K562 (cell line): Measurements from ENCODE around the gene DGUOK. TPM values are rescaled to one million over a fixed set of nuclear protein-coding genes. Genes with fewer than 3 reads are reported as not detected.

Experiments
- CBX5 ChIP-seq: IDR thresholded peaks from 2 replicates; pipeline ENCODE4 v1.6.1; 2014; ENCODE audit warnings: low read depth, borderline replicate concordance
- CCAR2 ChIP-seq: fragments of 200-400 bp; formaldehyde crosslinking; IDR thresholded peaks from 2 replicates; pipeline ENCODE4 v1.6.1; 2017; ENCODE audit warnings: mild to moderate bottlenecking, low read depth, low read length
- ELF2 ChIP-seq: fragments of 250-450 bp; sonication (Bioruptor Pico); IDR thresholded peaks from 2 replicates; pipeline ENCODE4 v1.5.0; 2021; ENCODE audit warnings: mild to moderate bottlenecking
- HIVEP1 ChIP-seq: fragments of 250-450 bp; sonication (Bioruptor Pico); IDR thresholded peaks from 2 replicates; pipeline ENCODE4 v1.4.0; 2020; ENCODE audit warnings: mild to moderate bottlenecking
- KAT7 ChIP-seq: sonication (generic); formaldehyde crosslinking; IDR thresholded peaks from 2 replicates; pipeline ENCODE4 v1.8.0; 2022; ENCODE audit warnings: missing genetic modification reagents, mild to moderate bottlenecking, borderline replicate concordance
- MTF1 ChIP-seq: fragments of 250-450 bp; sonication (Bioruptor Pico); IDR thresholded peaks from 2 replicates; pipeline ENCODE4 v1.9.0; 2021; ENCODE audit warnings: moderate library complexity, mild to moderate bottlenecking, inconsistent platforms, borderline replicate concordance
- PCBP1 ChIP-seq: fragments of 200-400 bp; formaldehyde crosslinking; IDR thresholded peaks from 2 replicates; pipeline ENCODE4 v1.6.1; 2018; ENCODE audit warnings: mild to moderate bottlenecking, low read depth, low read length; ENCODE audit not compliant: poor library complexity, severe bottlenecking
- PHB ChIP-seq: fragments of 250-450 bp; sonication (Bioruptor Pico); IDR thresholded peaks from 2 replicates; pipeline ENCODE4 v1.5.0; 2021
- POLR2G ChIP-seq: fragments of 200-400 bp; formaldehyde crosslinking; IDR thresholded peaks from 2 replicates; pipeline ENCODE4 v1.6.1; 2017; ENCODE audit warnings: low read depth, mild to moderate bottlenecking, antibody characterized with exemption, low read length, moderate library complexity
- PPARD ChIP-seq: fragments of 250-450 bp; sonication (Bioruptor Pico); IDR thresholded peaks from 2 replicates; pipeline ENCODE4 v1.8.0; 2022; ENCODE audit warnings: inconsistent platforms, mild to moderate bottlenecking, moderate library complexity
- RBM25 ChIP-seq: fragments of 200-400 bp; formaldehyde crosslinking; IDR thresholded peaks from 2 replicates; pipeline ENCODE4 v1.6.1; 2018; ENCODE audit warnings: low read length, low read depth, moderate library complexity; ENCODE audit not compliant: severe bottlenecking
- polyA plus RNA-seq, 8 experiments: library from polyadenylated mRNA; depleted of rRNA in 4 of 8; stranded (reverse) in 5 of 8; unstranded in 3 of 8; fragments of >200 nt; fragmentation: Nextera tagmentation in 2 of 8; fragmentation: Illumina TruSeq in 1 of 8; extraction: Ambion mirVana in 2 of 8; extraction: Trizol in 1 of 8; gene quantifications; 2 replicates each; pipeline versions ENCODE4 v1.2.1 to v1.2.3, GENCODE V29; 2011 to 2014; ENCODE audit warnings: inconsistent platforms in 1 of 8, missing spikeins in 1 of 8
- total RNA-seq, 7 experiments: library from RNA; depleted of rRNA in 6 of 7; stranded (reverse); fragments of >200 nt in 6 of 7; fragmentation: Illumina TruSeq in 2 of 7; extraction: Trizol in 2 of 7; gene quantifications; 2 replicates each; pipeline versions ENCODE4 v1.2.1 to v1.2.3, GENCODE V29; 2011 to 2021; ENCODE audit warnings: low replicate concordance in 1 of 7
- TF ChIP-seq, protein P1 (sequence below), 2 experiments: fragments of 450-650 bp in 1 of 2; sonication (generic) in 1 of 2; formaldehyde crosslinking; conservative IDR thresholded peaks; 2 replicates each; pipeline versions ENCODE4 v1.4.0 to v1.8.1; 2020 to 2022; ENCODE audit warnings: mild to moderate bottlenecking in 1 of 2, missing genetic modification reagents in 1 of 2
- TF ChIP-seq, protein P2 (sequence below): fragments of 450-650 bp; IDR thresholded peaks from 2 replicates; pipeline ENCODE4 v1.6.1; 2016; ENCODE audit warnings: low read depth
- TF ChIP-seq, protein P3 (sequence below): fragments of 200-800 bp; sonication (Bioruptor generic); IDR thresholded peaks from 2 replicates; pipeline ENCODE4 v1.6.1; 2016; ENCODE audit warnings: missing genetic modification characterization, missing compliant biosample characterization

DGUOK gene
- total and polyA plus RNA-seq, 9 of the 15 experiments (the other 6 are each of a cell fraction or from before 2014, with no cell fraction given): 67.0 to 288 (median 126) TPM

DNA sequence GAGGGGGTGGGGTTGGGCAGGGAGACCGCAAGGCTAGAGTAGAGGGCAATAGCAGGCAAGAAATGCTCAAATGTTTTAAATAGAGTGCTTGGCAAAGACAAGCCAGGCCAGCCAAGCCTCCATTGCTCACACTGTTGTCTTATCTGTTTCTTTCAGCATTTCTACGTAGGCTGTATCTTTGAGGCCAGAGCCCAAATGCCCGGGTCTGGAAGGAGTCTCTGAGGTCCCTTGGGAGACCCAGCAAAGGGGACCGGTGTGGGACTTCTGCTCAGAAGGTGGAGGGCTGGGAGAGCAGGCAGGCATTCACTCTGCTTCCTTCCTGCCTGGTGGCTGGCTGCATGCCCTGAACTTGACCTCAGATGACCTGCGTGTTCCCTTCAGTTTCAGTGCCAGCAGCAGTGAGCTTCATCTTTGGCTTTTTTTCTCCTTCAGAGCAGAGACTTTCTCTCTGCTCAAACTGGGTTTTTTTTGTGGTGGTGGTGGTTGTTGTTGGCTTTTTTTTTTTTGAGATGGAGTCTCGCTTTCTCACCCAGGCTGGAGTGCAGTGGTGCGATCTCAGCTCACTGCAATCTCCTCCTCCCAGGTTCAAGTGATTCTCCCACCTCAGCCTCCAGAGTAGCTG lies 44.3 kb downstream of the DGUOK start (continued):
- TF ChIP-seq, protein P1, sequence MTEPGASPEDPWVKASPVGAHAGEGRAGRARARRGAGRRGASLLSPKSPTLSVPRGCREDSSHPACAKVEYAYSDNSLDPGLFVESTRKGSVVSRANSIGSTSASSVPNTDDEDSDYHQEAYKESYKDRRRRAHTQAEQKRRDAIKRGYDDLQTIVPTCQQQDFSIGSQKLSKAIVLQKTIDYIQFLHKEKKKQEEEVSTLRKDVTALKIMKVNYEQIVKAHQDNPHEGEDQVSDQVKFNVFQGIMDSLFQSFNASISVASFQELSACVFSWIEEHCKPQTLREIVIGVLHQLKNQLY (CRISPR knock-in tag; conservative IDR thresholded peaks at IDR 0.05): no peak
- no peak for TF ChIP-seq HIVEP1 (CRISPR knock-in tag)
- no peak for TF ChIP-seq PCBP1
- no peak for TF ChIP-seq MTF1 (CRISPR knock-in tag)
- no peak for TF ChIP-seq CCAR2
- no peak for TF ChIP-seq PHB (CRISPR knock-in tag)
- no peak for TF ChIP-seq ELF2 (CRISPR knock-in tag)
- no peak for TF ChIP-seq PPARD
- TF ChIP-seq KAT7 (CRISPR knock-in tag): no peak
- no peak for TF ChIP-seq CBX5
- TF ChIP-seq, protein P2, sequence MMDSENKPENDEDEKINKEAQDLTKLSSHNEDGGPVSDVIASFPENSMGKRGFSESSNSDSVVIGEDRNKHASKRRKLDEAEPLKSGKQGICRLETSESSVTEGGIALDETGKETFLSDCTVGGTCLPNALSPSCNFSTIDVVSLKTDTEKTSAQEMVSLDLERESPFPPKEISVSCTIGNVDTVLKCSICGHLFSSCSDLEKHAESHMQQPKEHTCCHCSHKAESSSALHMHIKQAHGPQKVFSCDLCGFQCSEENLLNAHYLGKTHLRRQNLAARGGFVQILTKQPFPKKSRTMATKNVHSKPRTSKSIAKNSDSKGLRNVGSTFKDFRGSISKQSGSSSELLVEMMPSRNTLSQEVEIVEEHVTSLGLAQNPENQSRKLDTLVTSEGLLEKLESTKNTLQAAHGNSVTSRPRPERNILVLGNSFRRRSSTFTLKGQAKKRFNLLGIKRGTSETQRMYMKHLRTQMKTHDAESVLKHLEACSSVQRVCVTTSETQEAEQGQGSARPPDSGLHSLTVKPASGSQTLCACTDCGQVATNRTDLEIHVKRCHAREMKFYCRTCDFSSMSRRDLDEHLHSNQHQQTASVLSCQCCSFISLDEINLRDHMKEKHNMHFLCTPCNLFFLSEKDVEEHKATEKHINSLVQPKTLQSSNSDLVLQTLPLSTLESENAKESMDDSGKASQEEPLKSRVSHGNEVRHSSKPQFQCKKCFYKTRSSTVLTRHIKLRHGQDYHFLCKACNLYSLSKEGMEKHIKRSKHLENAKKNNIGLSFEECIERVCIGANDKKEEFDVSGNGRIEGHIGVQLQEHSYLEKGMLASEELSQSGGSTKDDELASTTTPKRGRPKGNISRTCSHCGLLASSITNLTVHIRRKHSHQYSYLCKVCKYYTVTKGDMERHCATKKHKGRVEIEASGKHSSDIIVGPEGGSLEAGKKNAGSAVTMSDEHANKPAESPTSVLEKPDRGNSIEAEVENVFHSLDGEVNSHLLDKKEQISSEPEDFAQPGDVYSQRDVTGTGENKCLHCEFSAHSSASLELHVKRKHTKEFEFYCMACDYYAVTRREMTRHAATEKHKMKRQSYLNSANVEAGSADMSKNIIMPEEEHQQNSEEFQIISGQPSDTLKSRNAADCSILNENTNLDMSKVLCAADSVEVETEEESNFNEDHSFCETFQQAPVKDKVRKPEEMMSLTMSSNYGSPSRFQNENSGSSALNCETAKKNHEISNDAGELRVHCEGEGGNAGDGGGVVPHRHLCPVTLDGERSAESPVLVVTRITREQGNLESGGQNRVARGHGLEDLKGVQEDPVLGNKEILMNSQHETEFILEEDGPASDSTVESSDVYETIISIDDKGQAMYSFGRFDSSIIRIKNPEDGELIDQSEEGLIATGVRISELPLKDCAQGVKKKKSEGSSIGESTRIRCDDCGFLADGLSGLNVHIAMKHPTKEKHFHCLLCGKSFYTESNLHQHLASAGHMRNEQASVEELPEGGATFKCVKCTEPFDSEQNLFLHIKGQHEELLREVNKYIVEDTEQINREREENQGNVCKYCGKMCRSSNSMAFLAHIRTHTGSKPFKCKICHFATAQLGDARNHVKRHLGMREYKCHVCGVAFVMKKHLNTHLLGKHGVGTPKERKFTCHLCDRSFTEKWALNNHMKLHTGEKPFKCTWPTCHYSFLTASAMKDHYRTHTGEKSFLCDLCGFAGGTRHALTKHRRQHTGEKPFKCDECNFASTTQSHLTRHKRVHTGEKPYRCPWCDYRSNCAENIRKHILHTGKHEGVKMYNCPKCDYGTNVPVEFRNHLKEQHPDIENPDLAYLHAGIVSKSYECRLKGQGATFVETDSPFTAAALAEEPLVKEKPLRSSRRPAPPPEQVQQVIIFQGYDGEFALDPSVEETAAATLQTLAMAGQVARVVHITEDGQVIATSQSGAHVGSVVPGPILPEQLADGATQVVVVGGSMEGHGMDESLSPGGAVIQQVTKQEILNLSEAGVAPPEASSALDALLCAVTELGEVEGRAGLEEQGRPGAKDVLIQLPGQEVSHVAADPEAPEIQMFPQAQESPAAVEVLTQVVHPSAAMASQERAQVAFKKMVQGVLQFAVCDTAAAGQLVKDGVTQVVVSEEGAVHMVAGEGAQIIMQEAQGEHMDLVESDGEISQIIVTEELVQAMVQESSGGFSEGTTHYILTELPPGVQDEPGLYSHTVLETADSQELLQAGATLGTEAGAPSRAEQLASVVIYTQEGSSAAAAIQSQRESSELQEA: no peak
- TF ChIP-seq, protein P3, sequence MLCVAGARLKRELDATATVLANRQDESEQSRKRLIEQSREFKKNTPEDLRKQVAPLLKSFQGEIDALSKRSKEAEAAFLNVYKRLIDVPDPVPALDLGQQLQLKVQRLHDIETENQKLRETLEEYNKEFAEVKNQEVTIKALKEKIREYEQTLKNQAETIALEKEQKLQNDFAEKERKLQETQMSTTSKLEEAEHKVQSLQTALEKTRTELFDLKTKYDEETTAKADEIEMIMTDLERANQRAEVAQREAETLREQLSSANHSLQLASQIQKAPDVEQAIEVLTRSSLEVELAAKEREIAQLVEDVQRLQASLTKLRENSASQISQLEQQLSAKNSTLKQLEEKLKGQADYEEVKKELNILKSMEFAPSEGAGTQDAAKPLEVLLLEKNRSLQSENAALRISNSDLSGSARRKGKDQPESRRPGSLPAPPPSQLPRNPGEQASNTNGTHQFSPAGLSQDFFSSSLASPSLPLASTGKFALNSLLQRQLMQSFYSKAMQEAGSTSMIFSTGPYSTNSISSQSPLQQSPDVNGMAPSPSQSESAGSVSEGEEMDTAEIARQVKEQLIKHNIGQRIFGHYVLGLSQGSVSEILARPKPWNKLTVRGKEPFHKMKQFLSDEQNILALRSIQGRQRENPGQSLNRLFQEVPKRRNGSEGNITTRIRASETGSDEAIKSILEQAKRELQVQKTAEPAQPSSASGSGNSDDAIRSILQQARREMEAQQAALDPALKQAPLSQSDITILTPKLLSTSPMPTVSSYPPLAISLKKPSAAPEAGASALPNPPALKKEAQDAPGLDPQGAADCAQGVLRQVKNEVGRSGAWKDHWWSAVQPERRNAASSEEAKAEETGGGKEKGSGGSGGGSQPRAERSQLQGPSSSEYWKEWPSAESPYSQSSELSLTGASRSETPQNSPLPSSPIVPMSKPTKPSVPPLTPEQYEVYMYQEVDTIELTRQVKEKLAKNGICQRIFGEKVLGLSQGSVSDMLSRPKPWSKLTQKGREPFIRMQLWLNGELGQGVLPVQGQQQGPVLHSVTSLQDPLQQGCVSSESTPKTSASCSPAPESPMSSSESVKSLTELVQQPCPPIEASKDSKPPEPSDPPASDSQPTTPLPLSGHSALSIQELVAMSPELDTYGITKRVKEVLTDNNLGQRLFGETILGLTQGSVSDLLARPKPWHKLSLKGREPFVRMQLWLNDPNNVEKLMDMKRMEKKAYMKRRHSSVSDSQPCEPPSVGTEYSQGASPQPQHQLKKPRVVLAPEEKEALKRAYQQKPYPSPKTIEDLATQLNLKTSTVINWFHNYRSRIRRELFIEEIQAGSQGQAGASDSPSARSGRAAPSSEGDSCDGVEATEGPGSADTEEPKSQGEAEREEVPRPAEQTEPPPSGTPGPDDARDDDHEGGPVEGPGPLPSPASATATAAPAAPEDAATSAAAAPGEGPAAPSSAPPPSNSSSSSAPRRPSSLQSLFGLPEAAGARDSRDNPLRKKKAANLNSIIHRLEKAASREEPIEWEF: no peak
- no peak for TF ChIP-seq POLR2G
- TF ChIP-seq RBM25: no peak
